Measurements from ENCODE around the gene LSM4. TPM values are rescaled to one million over a fixed set of nuclear protein-coding genes. Genes with fewer than 3 reads are reported as not detected.
A peak's percentile ranks its signal among the peaks of the same experiment; 100 is the strongest.

LSM4 gene
- total and polyA plus RNA-seq, 2 of the 13 experiments (the other 11 are each of a cell fraction or from before 2014, with no cell fraction given) = 65.8 to 166 TPM

DNA sequence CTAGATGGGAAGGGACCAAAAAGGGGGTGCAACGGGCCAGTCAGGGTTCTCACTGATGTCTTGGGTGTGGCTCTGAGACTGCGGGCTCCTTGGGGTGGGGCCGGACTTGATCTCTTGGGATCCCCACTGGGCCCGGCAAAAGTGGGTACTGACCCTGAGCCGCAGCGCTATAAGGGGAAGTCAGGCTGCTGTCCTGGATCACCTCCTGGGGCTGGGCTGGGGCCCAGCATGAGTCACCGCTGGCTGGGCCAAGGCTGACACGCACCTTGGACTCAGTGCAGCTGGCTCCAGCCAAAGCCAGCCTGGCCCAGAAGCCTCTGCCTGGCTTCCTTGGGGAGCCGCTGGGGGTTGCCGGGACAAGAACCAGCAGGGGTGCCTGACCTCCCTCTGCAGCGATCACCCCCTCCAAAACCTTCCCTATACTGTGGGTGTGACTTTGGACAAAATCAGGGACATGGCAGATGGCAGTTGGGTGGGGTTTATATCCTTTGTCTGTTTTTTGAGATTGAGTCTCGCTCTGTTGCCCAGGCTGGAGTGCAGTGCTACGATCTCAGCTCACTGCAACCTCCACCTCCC is 48.0 kb downstream of the LSM4 start (continued):
- 0 out of 2 replicates have a peak, but pooled peaks have one; percentile 30 for TF ChIP-seq KLF15 (CRISPR knock-in tag; IDR thresholded peaks at IDR 0.05; ENCODE audit: borderline replicate concordance)
- TF ChIP-seq IKZF1 (IDR thresholded peaks at IDR 0.05) = no peak
- peak; percentile 74; the same call in 1 of the 2 replicates for TF ChIP-seq ZBTB3 (CRISPR knock-in tag; IDR thresholded peaks at IDR 0.05; ENCODE audit: borderline replicate concordance, low read depth)
- 0 out of 2 replicates have a peak, but pooled peaks have one; percentile 55 for TF ChIP-seq ZNF788 (CRISPR knock-in tag; IDR thresholded peaks at IDR 0.05; ENCODE audit: borderline replicate concordance)
- TF ChIP-seq, protein P1, sequence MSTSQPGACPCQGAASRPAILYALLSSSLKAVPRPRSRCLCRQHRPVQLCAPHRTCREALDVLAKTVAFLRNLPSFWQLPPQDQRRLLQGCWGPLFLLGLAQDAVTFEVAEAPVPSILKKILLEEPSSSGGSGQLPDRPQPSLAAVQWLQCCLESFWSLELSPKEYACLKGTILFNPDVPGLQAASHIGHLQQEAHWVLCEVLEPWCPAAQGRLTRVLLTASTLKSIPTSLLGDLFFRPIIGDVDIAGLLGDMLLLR (CRISPR knock-in tag; IDR thresholded peaks at IDR 0.05) = no peak
- TF ChIP-seq ZNF792 (CRISPR knock-in tag; IDR thresholded peaks at IDR 0.05) = peak; percentile 22; the same call in 1 of the 2 replicates
- no peak for TF ChIP-seq NCOA5 (CRISPR knock-in tag; IDR thresholded peaks at IDR 0.05)
- no peak for TF ChIP-seq ZFYVE20 (CRISPR knock-in tag; IDR thresholded peaks at IDR 0.05; ENCODE audit: borderline replicate concordance, low read depth)
- peak; percentile 32; the same call in 1 of the 2 replicates for TF ChIP-seq ZBTB7B (CRISPR knock-in tag; IDR thresholded peaks at IDR 0.05)
- no peak for TF ChIP-seq ZNF724P (CRISPR knock-in tag; IDR thresholded peaks at IDR 0.05; ENCODE audit: borderline replicate concordance)
- TF ChIP-seq PRMT3 (CRISPR knock-in tag; IDR thresholded peaks at IDR 0.05; ENCODE audit: borderline replicate concordance, low read depth) = no peak
- no peak for TF ChIP-seq ZNF101 (CRISPR knock-in tag; IDR thresholded peaks at IDR 0.05; ENCODE audit: borderline replicate concordance, low read depth)
- TF ChIP-seq PCBP1 (IDR thresholded peaks at IDR 0.05; ENCODE audit: borderline replicate concordance, low read depth, low read length) = 0 out of 2 replicates have a peak, but pooled peaks have one; percentile 47
- TF ChIP-seq TARDBP (CRISPR knock-in tag; IDR thresholded peaks at IDR 0.05) = no peak
- no peak for TF ChIP-seq ZSCAN30 (CRISPR knock-in tag; IDR thresholded peaks at IDR 0.05)
- peak; percentile 42 for TF ChIP-seq CTCF (CRISPR knock-in tag; IDR thresholded peaks at IDR 0.05)
- no peak for TF ChIP-seq ZNF276 (CRISPR knock-in tag; IDR thresholded peaks at IDR 0.05; ENCODE audit: low read depth)
- no peak for TF ChIP-seq ZFP41 (CRISPR knock-in tag; IDR thresholded peaks at IDR 0.05; ENCODE audit: borderline replicate concordance)
- TF ChIP-seq, protein P2, sequence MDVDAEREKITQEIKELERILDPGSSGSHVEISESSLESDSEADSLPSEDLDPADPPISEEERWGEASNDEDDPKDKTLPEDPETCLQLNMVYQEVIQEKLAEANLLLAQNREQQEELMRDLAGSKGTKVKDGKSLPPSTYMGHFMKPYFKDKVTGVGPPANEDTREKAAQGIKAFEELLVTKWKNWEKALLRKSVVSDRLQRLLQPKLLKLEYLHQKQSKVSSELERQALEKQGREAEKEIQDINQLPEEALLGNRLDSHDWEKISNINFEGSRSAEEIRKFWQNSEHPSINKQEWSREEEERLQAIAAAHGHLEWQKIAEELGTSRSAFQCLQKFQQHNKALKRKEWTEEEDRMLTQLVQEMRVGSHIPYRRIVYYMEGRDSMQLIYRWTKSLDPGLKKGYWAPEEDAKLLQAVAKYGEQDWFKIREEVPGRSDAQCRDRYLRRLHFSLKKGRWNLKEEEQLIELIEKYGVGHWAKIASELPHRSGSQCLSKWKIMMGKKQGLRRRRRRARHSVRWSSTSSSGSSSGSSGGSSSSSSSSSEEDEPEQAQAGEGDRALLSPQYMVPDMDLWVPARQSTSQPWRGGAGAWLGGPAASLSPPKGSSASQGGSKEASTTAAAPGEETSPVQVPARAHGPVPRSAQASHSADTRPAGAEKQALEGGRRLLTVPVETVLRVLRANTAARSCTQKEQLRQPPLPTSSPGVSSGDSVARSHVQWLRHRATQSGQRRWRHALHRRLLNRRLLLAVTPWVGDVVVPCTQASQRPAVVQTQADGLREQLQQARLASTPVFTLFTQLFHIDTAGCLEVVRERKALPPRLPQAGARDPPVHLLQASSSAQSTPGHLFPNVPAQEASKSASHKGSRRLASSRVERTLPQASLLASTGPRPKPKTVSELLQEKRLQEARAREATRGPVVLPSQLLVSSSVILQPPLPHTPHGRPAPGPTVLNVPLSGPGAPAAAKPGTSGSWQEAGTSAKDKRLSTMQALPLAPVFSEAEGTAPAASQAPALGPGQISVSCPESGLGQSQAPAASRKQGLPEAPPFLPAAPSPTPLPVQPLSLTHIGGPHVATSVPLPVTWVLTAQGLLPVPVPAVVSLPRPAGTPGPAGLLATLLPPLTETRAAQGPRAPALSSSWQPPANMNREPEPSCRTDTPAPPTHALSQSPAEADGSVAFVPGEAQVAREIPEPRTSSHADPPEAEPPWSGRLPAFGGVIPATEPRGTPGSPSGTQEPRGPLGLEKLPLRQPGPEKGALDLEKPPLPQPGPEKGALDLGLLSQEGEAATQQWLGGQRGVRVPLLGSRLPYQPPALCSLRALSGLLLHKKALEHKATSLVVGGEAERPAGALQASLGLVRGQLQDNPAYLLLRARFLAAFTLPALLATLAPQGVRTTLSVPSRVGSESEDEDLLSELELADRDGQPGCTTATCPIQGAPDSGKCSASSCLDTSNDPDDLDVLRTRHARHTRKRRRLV (CRISPR knock-in tag; IDR thresholded peaks at IDR 0.05) = no peak
